GM12878 (cell line): ENCODE results near the gene FDXACB1. TPM values are rescaled to one million over a fixed set of nuclear protein-coding genes. Genes with fewer than 3 reads are reported as not detected.

Experiments used
- ATAC-seq: fragments of 200-7000 bp; cut with Tn5 transposase; 3 replicates; pipeline ENCODE4 v1.9.1; 2020; ENCODE audit warnings: mild to moderate bottlenecking, moderate library complexity
- BruUV-seq: library from RNA; stranded (reverse); fragments of 400-500 nt; replicated peaks from 2 replicates; lab custom pipeline; 2021; lab: Mats Ljungman, UMichigan
- CTCF ChIA-PET: fragments of 300-600 bp; sonication (Branson Sonifier 250); formaldehyde crosslinking; extraction: SDS; loops from one replicate; lab custom pipeline; 2021; ENCODE audit warnings: inconsistent platforms; lab: Yijun Ruan, JAX
- POLR2A ChIA-PET: fragments of 350-600 bp; formaldehyde crosslinking; extraction: SDS; loops from one replicate; lab custom pipeline; 2021; ENCODE audit warnings: inconsistent platforms; lab: Charles Lee
- RAD21 ChIA-PET: fragments of 300-600 bp; sonication (Branson Sonifier 250); formaldehyde crosslinking; loops from one replicate; lab custom pipeline; 2023; ENCODE audit warnings: antibody characterized with exemption; ENCODE audit not compliant: unreplicated experiment; lab: Charles Lee
- SMC1A ChIA-PET: fragments of 300-600 bp; sonication (Branson Sonifier 250); formaldehyde crosslinking; loops from one replicate; lab custom pipeline; 2023; ENCODE audit not compliant: unreplicated experiment, uncharacterized antibody; lab: Charles Lee
- DNase-seq: peaks from one replicate; pipeline ENCODE4 v3.0.0-alpha.2; 2011; ENCODE audit warnings: low read depth, low spot score
- FAIRE-seq: peaks from 3 replicates; lab custom pipeline; 2011; peaks lifted over from hg19 to GRCh38; lab: Jason Lieb, UNC
- H2AFZ ChIP-seq: 2 replicates; pipeline ENCODE4 v1.6.0; 2011; ENCODE audit warnings: low read depth, low read length, control low read depth; ENCODE audit not compliant: control insufficient read depth
- H3K27ac ChIP-seq: 2 replicates; pipeline ENCODE4 v1.5.1; 2011; ENCODE audit warnings: control low read depth; ENCODE audit not compliant: control insufficient read depth, insufficient read depth
- H3K27me3 ChIP-seq, 2 experiments: replicated peaks in 1 of 2; 2 replicates each; pipeline versions ENCODE4 v1.6.0 to v1.6.1; 2011; ENCODE audit warnings: low read length in 1 of 2; ENCODE audit not compliant: control insufficient read depth in 2 of 2, insufficient read depth in 2 of 2
- H3K36me3 ChIP-seq, 2 experiments: 2 replicates each; pipeline ENCODE4 v1.5.1; 2011; ENCODE audit warnings: low read length in 1 of 2; ENCODE audit not compliant: control insufficient read depth in 2 of 2, insufficient read depth in 2 of 2
- H3K4me1 ChIP-seq: 2 replicates; pipeline ENCODE4 v1.6.1; 2011; ENCODE audit warnings: mild to moderate bottlenecking, low read length, moderate library complexity, mixed read lengths; ENCODE audit not compliant: control insufficient read depth, insufficient read depth
- H3K4me2 ChIP-seq: 2 replicates; pipeline ENCODE4 v1.6.0; 2011; ENCODE audit warnings: control low read depth; ENCODE audit not compliant: control insufficient read depth, insufficient read depth
- H3K4me3 ChIP-seq: fragments of 200-600 bp; sonication (generic); 2 replicates; pipeline ENCODE4 v1.5.1; 2016
- H3K79me2 ChIP-seq: 2 replicates; pipeline ENCODE4 v1.6.0; 2011; ENCODE audit warnings: low read length; ENCODE audit not compliant: control insufficient read depth, insufficient read depth
- H3K9ac ChIP-seq: 2 replicates; pipeline ENCODE4 v1.8.0; 2011; ENCODE audit warnings: low read length, control low read depth, mixed read lengths; ENCODE audit not compliant: control insufficient read depth, insufficient read depth
- H3K9me3 ChIP-seq: replicated peaks from 3 replicates; pipeline ENCODE4 v1.5.1; 2011; ENCODE audit warnings: mild to moderate bottlenecking, low read length; ENCODE audit not compliant: control insufficient read depth, insufficient read depth
- H4K20me1 ChIP-seq: 2 replicates; pipeline ENCODE4 v1.6.0; 2011; ENCODE audit not compliant: control insufficient read depth, insufficient read depth
- BHLHE40 ChIP-seq, 2 experiments: fragments of 450-650 bp in 1 of 2; IDR thresholded peaks; 2 replicates each; pipeline ENCODE4 v1.6.1; 2011 to 2017; ENCODE audit warnings: low read depth in 2 of 2, borderline replicate concordance in 1 of 2, improper control_type of control experiment in 1 of 2, low read length in 1 of 2, mild to moderate bottlenecking in 1 of 2
- CHD2 ChIP-seq: IDR thresholded peaks from 2 replicates; pipeline ENCODE4 v1.6.1; 2011; ENCODE audit warnings: low read depth, low read length, improper control_type of control experiment, borderline replicate concordance
- CHD4 ChIP-seq: fragments of 200-600 bp; sonication (generic); IDR thresholded peaks from 2 replicates; pipeline ENCODE4 v1.6.1; 2016; ENCODE audit warnings: mild to moderate bottlenecking
- JUND ChIP-seq: IDR thresholded peaks from 2 replicates; pipeline ENCODE4 v1.6.1; 2012; ENCODE audit warnings: low read depth, mild to moderate bottlenecking, low read length, improper control_type of control experiment, moderate library complexity
- MTA2 ChIP-seq: fragments of 450-650 bp; IDR thresholded peaks from 2 replicates; pipeline ENCODE4 v1.6.1; 2016; ENCODE audit warnings: low read depth, mild to moderate bottlenecking, moderate library complexity
- NFIC ChIP-seq: IDR thresholded peaks from 2 replicates; pipeline ENCODE4 v1.6.1; 2012; ENCODE audit warnings: low read depth, mild to moderate bottlenecking, inconsistent platforms, low read length, moderate library complexity
- NFYA ChIP-seq: IDR thresholded peaks from 2 replicates; pipeline ENCODE4 v1.6.1; 2011; ENCODE audit warnings: low read depth, mild to moderate bottlenecking, low read length, improper control_type of control experiment, borderline replicate concordance
- PAX5 ChIP-seq: IDR thresholded peaks from 2 replicates; pipeline ENCODE4 v1.6.1; 2011; ENCODE audit warnings: low read depth, low read length, borderline replicate concordance
- POU2F2 ChIP-seq: IDR thresholded peaks from 3 replicates; pipeline ENCODE4 v1.6.1; 2011; ENCODE audit warnings: low read depth, mild to moderate bottlenecking, low read length, borderline replicate concordance
- RAD21 ChIP-seq: IDR thresholded peaks from 2 replicates; pipeline ENCODE4 v1.6.1; 2011; ENCODE audit warnings: mild to moderate bottlenecking, low read depth, low read length, moderate library complexity; ENCODE audit not compliant: insufficient read depth
- RBBP5 ChIP-seq: fragments of 200-600 bp; sonication (generic); conservative IDR thresholded peaks from 2 replicates; pipeline ENCODE4 v1.6.1; 2016
- SP1 ChIP-seq: IDR thresholded peaks from one replicate; pipeline ENCODE4 v1.6.1; 2011; ENCODE audit warnings: low read depth, low read length
- SPI1 ChIP-seq: IDR thresholded peaks from 2 replicates; pipeline ENCODE4 v1.6.1; 2011; ENCODE audit warnings: low read depth, mild to moderate bottlenecking, low read length, moderate library complexity, borderline replicate concordance; ENCODE audit not compliant: insufficient read depth
- ZBED1 ChIP-seq: IDR thresholded peaks from 2 replicates; pipeline ENCODE4 v1.6.1; 2016; ENCODE audit warnings: borderline replicate concordance
- ZNF217 ChIP-seq: fragments of 450-650 bp; IDR thresholded peaks from 2 replicates; pipeline ENCODE4 v1.6.1; 2017; ENCODE audit warnings: antibody characterized with exemption, mild to moderate bottlenecking
- ZNF622 ChIP-seq: fragments of 450-650 bp; IDR thresholded peaks from 2 replicates; pipeline ENCODE4 v1.6.1; 2017; ENCODE audit warnings: mild to moderate bottlenecking, inconsistent platforms
- WGBS: methylation state at CpG from one replicate; pipeline ENCODE4 v1.1.6; 2016; ENCODE audit warnings: low lambda C conversion rate; ENCODE audit not compliant: insufficient replicate concordance, insufficient coverage; ENCODE audit errors: missing lambda C conversion rate; 5-methylcytosine and 5-hydroxymethylcytosine counted together
- in situ Hi-C: fragments of 300-500 bp; cut with MboI; formaldehyde crosslinking; loops from 9 replicates; pipeline ENCODE4 v1.14.3; 2018; ENCODE audit warnings: mixed read lengths
- intact Hi-C: fragments of 100-400 bp; cut with micrococcal nuclease; formaldehyde crosslinking; loops from one replicate; pipeline ENCODE4 v1.14.2; 2022; ENCODE audit not compliant: unreplicated experiment
- polyA plus RNA-seq, 11 experiments: library from polyadenylated mRNA; depleted of rRNA in 4 of 11; unstranded in 6 of 11; stranded (reverse) in 5 of 11; fragments of >200 nt; fragmentation: Nextera tagmentation in 4 of 11; fragmentation: Illumina TruSeq in 1 of 11; extraction: Ambion mirVana in 4 of 11; extraction: Trizol in 1 of 11; gene quantifications; 1 replicate in 1 of 11; 2 replicates in 10 of 11; pipeline versions ENCODE4 v1.2.1 to v1.2.3, GENCODE V29; 2011 to 2016; ENCODE audit warnings: inconsistent platforms in 2 of 11, missing spikeins in 2 of 11, low read depth in 1 of 11
- total RNA-seq, 4 experiments: library from RNA; depleted of rRNA in 3 of 4; stranded (reverse); fragments of >200 nt in 3 of 4; fragmentation: Illumina TruSeq in 1 of 4; extraction: Trizol in 1 of 4; gene quantifications; 2 replicates each; pipeline versions ENCODE4 v1.2.1 to v1.2.3, GENCODE V29; 2013 to 2021
- TF ChIP-seq, protein P1 (sequence below): fragments of 450-650 bp; IDR thresholded peaks from 2 replicates; pipeline ENCODE4 v1.6.1; 2014; ENCODE audit warnings: mild to moderate bottlenecking
- TF ChIP-seq, protein P2 (sequence below): fragments of 450-650 bp; IDR thresholded peaks from 2 replicates; pipeline ENCODE4 v1.6.1; 2017; ENCODE audit warnings: antibody characterized with exemption, mild to moderate bottlenecking, moderate library complexity
- TF ChIP-seq, protein P3 (sequence below): IDR thresholded peaks from 2 replicates; pipeline ENCODE4 v1.6.1; 2012; ENCODE audit warnings: low read depth, low read length, improper control_type of control experiment

The FDXACB1 gene
- total and polyA plus RNA-seq, 10 of the 15 experiments (the other 5 are each of a cell fraction or from before 2014, with no cell fraction given) = 7.4 to 13.3 (median 9.7) TPM

DNA sequence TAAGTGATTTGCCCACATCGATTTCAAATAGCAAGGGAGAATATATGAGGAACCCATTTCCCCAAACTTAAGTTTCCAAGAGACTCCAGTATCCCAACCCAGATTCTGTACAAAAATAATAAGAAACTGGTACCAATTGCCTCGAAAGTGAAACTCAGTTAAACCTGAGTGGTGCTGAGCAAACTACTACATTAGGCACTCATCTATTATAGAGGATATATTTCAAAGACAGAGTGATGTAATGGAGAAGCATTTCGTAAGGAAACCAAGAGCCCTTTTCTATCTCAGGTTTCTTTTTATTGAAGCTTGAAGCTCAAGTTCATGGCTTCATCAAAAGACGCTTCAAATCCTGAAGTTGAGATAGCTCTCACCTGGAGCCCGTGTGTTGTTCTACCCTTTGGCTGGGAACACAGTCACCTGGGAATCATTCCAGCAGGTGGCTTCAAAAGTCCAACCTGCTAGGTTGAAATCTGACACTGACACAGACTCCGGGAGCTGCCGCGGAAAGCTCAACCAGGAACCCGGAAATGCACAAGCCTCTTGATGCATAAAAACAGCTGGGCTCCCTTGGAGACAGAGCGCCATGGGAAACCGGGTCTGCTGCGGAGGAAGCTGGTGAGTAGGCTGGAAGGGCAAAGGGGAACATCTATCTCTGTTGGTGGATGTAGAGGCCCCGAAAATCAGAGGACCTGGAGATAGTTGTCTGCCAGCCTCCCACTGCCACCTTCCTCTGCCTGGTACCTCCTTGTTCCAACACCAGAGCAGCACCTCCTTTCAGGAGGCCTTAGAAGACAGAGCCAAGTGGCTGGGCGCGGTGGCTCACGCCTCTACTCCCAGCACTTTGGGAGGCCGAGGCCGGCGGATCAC is 39.7 kb upstream of the FDXACB1 start, which contains the start of gene C11orf52 (continued):
- TF ChIP-seq BHLHE40 (IDR thresholded peaks at IDR 0.05; ENCODE audit: borderline replicate concordance in 1 of 2, low read depth in 2 of 2, low read length in 1 of 2) (no peak), RBBP5 (no peak)
- TF ChIP-seq, protein P1, sequence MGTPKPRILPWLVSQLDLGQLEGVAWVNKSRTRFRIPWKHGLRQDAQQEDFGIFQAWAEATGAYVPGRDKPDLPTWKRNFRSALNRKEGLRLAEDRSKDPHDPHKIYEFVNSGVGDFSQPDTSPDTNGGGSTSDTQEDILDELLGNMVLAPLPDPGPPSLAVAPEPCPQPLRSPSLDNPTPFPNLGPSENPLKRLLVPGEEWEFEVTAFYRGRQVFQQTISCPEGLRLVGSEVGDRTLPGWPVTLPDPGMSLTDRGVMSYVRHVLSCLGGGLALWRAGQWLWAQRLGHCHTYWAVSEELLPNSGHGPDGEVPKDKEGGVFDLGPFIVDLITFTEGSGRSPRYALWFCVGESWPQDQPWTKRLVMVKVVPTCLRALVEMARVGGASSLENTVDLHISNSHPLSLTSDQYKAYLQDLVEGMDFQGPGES = no peak

DNA sequence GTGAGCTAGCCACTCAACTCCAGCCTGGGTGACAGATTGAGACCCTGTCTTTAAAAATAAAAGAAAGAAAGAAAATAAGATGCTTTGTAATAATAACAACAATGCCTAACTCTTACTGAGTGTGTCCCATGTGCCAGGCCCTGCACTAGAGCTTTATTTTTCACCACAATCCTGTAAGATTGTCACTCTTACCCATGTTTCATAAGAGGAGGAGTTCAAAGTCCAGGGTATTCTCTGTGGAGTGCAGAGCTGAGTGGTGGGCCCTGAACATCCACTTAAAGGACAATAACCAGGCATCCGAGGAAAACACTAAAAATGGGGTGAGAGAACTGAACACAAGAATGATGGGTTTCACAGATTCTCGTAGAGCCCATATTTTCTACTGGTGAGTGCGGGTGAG is 38.8 kb upstream of the FDXACB1 start:
- POLR2A ChIA-PET = no interaction called here
- CTCF ChIA-PET = interaction anchor here (1.2 to 2.3 kb wide), 3 partner anchors 9 to 64 kb away, joined by 3 to 8 read pairs (median 4); no protein-coding TSS in a partner anchor
- WGBS = 42% methylated on average over 3 of the region's 3 CpGs
- Histone ChIP-seq H3K9ac (no peak overlapping the region), H3K4me1 (no peaks in the 10 kb centered on the region), H4K20me1 (no peaks in the 10 kb centered on the region), H3K27me3 (no peaks in the 10 kb centered on the region; a peak in 2 of 4 replicates), H3K36me3 (no peaks in the 10 kb centered on the region), H3K4me2 (no peak overlapping the region), H2AFZ (no peak overlapping the region), H3K4me3 (no peak overlapping the region), H3K79me2 (no peaks in the 10 kb centered on the region), H3K27ac (no peak overlapping the region), H3K9me3 (no peaks in the 10 kb centered on the region)
- no peak for DNase-seq
- SMC1A ChIA-PET = no interaction called here
- RAD21 ChIA-PET = no interaction called here
- no peak for ATAC-seq
- intact Hi-C loops (no loop called here), in situ Hi-C loops (no loop called here)
- no peak for FAIRE-seq
- BruUV-seq = no TSS peak
- TF ChIP-seq JUND (no peak), POU2F2 (no peak), NFYA (no peak), NFIC (no peak), MTA2 (no peak), SP1 (no peak), ZNF622 (no peak), ZBED1 (no peak), SPI1 (no peak), CHD4 (no peak), ZNF217 (no peak), RAD21 (no peak), PAX5 (no peak), CHD2 (no peak)
- TF ChIP-seq, protein P2, sequence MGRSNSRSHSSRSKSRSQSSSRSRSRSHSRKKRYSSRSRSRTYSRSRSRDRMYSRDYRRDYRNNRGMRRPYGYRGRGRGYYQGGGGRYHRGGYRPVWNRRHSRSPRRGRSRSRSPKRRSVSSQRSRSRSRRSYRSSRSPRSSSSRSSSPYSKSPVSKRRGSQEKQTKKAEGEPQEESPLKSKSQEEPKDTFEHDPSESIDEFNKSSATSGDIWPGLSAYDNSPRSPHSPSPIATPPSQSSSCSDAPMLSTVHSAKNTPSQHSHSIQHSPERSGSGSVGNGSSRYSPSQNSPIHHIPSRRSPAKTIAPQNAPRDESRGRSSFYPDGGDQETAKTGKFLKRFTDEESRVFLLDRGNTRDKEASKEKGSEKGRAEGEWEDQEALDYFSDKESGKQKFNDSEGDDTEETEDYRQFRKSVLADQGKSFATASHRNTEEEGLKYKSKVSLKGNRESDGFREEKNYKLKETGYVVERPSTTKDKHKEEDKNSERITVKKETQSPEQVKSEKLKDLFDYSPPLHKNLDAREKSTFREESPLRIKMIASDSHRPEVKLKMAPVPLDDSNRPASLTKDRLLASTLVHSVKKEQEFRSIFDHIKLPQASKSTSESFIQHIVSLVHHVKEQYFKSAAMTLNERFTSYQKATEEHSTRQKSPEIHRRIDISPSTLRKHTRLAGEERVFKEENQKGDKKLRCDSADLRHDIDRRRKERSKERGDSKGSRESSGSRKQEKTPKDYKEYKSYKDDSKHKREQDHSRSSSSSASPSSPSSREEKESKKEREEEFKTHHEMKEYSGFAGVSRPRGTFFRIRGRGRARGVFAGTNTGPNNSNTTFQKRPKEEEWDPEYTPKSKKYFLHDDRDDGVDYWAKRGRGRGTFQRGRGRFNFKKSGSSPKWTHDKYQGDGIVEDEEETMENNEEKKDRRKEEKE = no peak
- TF ChIP-seq, protein P3, sequence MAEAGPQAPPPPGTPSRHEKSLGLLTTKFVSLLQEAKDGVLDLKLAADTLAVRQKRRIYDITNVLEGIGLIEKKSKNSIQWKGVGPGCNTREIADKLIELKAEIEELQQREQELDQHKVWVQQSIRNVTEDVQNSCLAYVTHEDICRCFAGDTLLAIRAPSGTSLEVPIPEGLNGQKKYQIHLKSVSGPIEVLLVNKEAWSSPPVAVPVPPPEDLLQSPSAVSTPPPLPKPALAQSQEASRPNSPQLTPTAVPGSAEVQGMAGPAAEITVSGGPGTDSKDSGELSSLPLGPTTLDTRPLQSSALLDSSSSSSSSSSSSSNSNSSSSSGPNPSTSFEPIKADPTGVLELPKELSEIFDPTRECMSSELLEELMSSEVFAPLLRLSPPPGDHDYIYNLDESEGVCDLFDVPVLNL = no peak
